Vagina (tissue), 2 donors: Measurements from ENCODE around the gene FAM98A. TPM values are rescaled to one million over a fixed set of nuclear protein-coding genes. Genes with fewer than 3 reads are reported as not detected.

Experiments used
- DNase-seq, 2 donors: peaks; one replicate each; pipeline ENCODE4 v3.0.0-alpha.2; 2017; ENCODE audit errors: extremely low spot score in 2 of 2
- H3K27ac ChIP-seq: fragments of 200-600 bp; sonication (generic); one replicate; pipeline ENCODE4 v1.5.1; 2019
- H3K27me3 ChIP-seq: fragments of 200-600 bp; sonication (generic); one replicate; pipeline ENCODE4 v1.5.1; 2019
- H3K36me3 ChIP-seq, 2 donors: fragments of 200-600 bp; sonication (generic); one replicate each; pipeline ENCODE4 v1.5.1; 2017 to 2019
- H3K4me1 ChIP-seq: fragments of 200-600 bp; sonication (generic); one replicate; pipeline ENCODE4 v1.5.1; 2019
- H3K4me3 ChIP-seq, 2 donors: fragments of 200-600 bp; sonication (generic); 1 replicate in 1 of 2; 2 replicates in 1 of 2; pipeline ENCODE4 v1.5.1; 2016 to 2019
- H3K9me3 ChIP-seq: fragments of 200-600 bp; sonication (generic); one replicate; pipeline ENCODE4 v1.5.1; 2019
- CTCF ChIP-seq, 3 experiments: fragments of 450-650 bp in 2 of 3; fragments of 200-600 bp in 1 of 3; sonication (generic) in 1 of 3; IDR thresholded peaks; one replicate each; pipeline ENCODE4 v1.5.1; 2017 to 2019; ENCODE audit warnings: antibody characterized with exemption in 3 of 3, mild to moderate bottlenecking in 2 of 3, moderate library complexity in 2 of 3
- POLR2A ChIP-seq, 2 donors: fragments of 450-650 bp; IDR thresholded peaks; one replicate each; pipeline ENCODE4 v1.6.1; 2017; ENCODE audit warnings: antibody characterized with exemption in 2 of 2, mild to moderate bottlenecking in 2 of 2, moderate library complexity in 2 of 2
- POLR2AphosphoS5 ChIP-seq, 2 donors: sonication (generic); formaldehyde crosslinking; IDR thresholded peaks; one replicate each; pipeline ENCODE4 v1.9.0; 2017; ENCODE audit warnings: antibody characterized with exemption in 2 of 2, mild to moderate bottlenecking in 2 of 2, low read depth in 1 of 2; ENCODE audit not compliant: insufficient read depth in 1 of 2
- intact Hi-C: fragments of 100-400 bp; cut with DNase I; formaldehyde crosslinking; loops from one replicate; pipeline ENCODE4 v1.15.1; 2023
- total RNA-seq: library from RNA; depleted of rRNA; stranded (reverse); fragments of >200 nt; gene quantifications from one replicate; pipeline ENCODE4 v1.2.3, GENCODE V29; 2016

The FAM98A gene
- total RNA-seq, 1 donor from 2014 or later, result 15.0 TPM

GRCh38 chr2:33599943-33600192 is 769 bp upstream of the FAM98A start:
- H3K36me3 ChIP-seq, result no peaks in the 10 kb centered on the region
- no peaks in the 10 kb centered on the region for H3K27me3 ChIP-seq
- H3K4me1 ChIP-seq, result peaks cover 28% of the 10 kb centered on the region
- H3K4me3 ChIP-seq, result peak overlapping the region; percentile 70 to 82
- TF ChIP-seq POLR2AphosphoS5 (IDR thresholded peaks at IDR 0.05; ENCODE audit: insufficient read depth in 1 of 2, low read depth in 1 of 2), result no peak
- no peak for TF ChIP-seq POLR2A (IDR thresholded peaks at IDR 0.05)
- no peak for TF ChIP-seq CTCF (IDR thresholded peaks at IDR 0.05)
- H3K9me3 ChIP-seq, result no peaks in the 10 kb centered on the region
- intact Hi-C loops, result no loop called here
- peak overlapping the region; percentile 51 for H3K27ac ChIP-seq
- no peak for DNase-seq

- H3K27me3 ChIP-seq, result no peaks in the 10 kb centered on the region
- TF ChIP-seq POLR2AphosphoS5 (IDR thresholded peaks at IDR 0.05; ENCODE audit: insufficient read depth in 1 of 2, low read depth in 1 of 2) (no peak), CTCF (IDR thresholded peaks at IDR 0.05) (no peak), POLR2A (IDR thresholded peaks at IDR 0.05) (no peak)
- intact Hi-C loops, result no loop called here
- peaks cover 28% of the 10 kb centered on the region for H3K4me1 ChIP-seq
- no peaks in the 10 kb centered on the region for H3K9me3 ChIP-seq
- H3K27ac ChIP-seq, result peak overlapping the region; percentile 51
- peak overlapping the region; percentile 70 to 82 for H3K4me3 ChIP-seq
- DNase-seq, result no peak
- H3K36me3 ChIP-seq, result peaks cover 0 to 7% of the 10 kb centered on the region in 2 donors
Observed at GRCh38 chr2:33598561-33599174, 431 bp downstream of the FAM98A start.

- Histone ChIP-seq H3K36me3 (peaks cover 0 to 14% of the 10 kb centered on the region in 2 donors), H3K27me3 (no peaks in the 10 kb centered on the region), H3K4me3 (no peak overlapping the region), H3K27ac (no peak overlapping the region), H3K4me1 (peaks cover 28% of the 10 kb centered on the region), H3K9me3 (no peaks in the 10 kb centered on the region)
- TF ChIP-seq POLR2AphosphoS5 (IDR thresholded peaks at IDR 0.05; ENCODE audit: insufficient read depth in 1 of 2, low read depth in 1 of 2) (no peak), POLR2A (IDR thresholded peaks at IDR 0.05) (no peak), CTCF (IDR thresholded peaks at IDR 0.05) (no peak)
- no peak for DNase-seq
- intact Hi-C loops, result no loop called here
Observed at GRCh38 chr2:33597026-33597425, 2.1 kb downstream of the FAM98A start.

- no peak for DNase-seq
- no peaks in the 10 kb centered on the region for H3K9me3 ChIP-seq
- H3K36me3 ChIP-seq, result peaks cover 0 to 22% of the 10 kb centered on the region in 2 donors
- H3K27ac ChIP-seq, result no peak overlapping the region
- peaks cover 28% of the 10 kb centered on the region for H3K4me1 ChIP-seq
- H3K4me3 ChIP-seq, result no peak overlapping the region
- no peak for TF ChIP-seq CTCF (IDR thresholded peaks at IDR 0.05)
- no peak for TF ChIP-seq POLR2AphosphoS5 (IDR thresholded peaks at IDR 0.05; ENCODE audit: insufficient read depth in 1 of 2, low read depth in 1 of 2)
- TF ChIP-seq POLR2A (IDR thresholded peaks at IDR 0.05), result no peak
- H3K27me3 ChIP-seq, result no peaks in the 10 kb centered on the region
- intact Hi-C loops, result no loop called here
Observed at GRCh38 chr2:33595385-33595784, 3.7 kb downstream of the FAM98A start.

- peaks cover 15% of the 10 kb centered on the region for H3K4me1 ChIP-seq
- H3K27me3 ChIP-seq, result no peaks in the 10 kb centered on the region
- no peak overlapping the region for H3K4me3 ChIP-seq
- no peak for DNase-seq
- no peak overlapping the region for H3K27ac ChIP-seq
- intact Hi-C loops, result no loop called here
- H3K36me3 ChIP-seq, result peaks cover 0 to 57% of the 10 kb centered on the region in 2 donors
- TF ChIP-seq POLR2A (IDR thresholded peaks at IDR 0.05), result no peak
- no peak for TF ChIP-seq POLR2AphosphoS5 (IDR thresholded peaks at IDR 0.05; ENCODE audit: insufficient read depth in 1 of 2, low read depth in 1 of 2)
- no peak for TF ChIP-seq CTCF (IDR thresholded peaks at IDR 0.05)
- no peaks in the 10 kb centered on the region for H3K9me3 ChIP-seq
Observed at GRCh38 chr2:33589444-33589843, 9.7 kb downstream of the FAM98A start.
